Ishikawa (cell line): Measurements from ENCODE around the gene RMRP.

Experiments used
- CEBPB ChIP-seq: IDR thresholded peaks from 2 replicates; pipeline ENCODE4 v1.6.1; 2012
- CREB1 ChIP-seq: IDR thresholded peaks from 2 replicates; pipeline ENCODE4 v1.6.1; 2012; ENCODE audit warnings: low read depth
- EGR1 ChIP-seq: IDR thresholded peaks from 2 replicates; pipeline ENCODE4 v1.6.1; 2012
- EP300 ChIP-seq: IDR thresholded peaks from 2 replicates; pipeline ENCODE4 v1.6.1; 2012; ENCODE audit warnings: borderline replicate concordance
- FOXM1 ChIP-seq: IDR thresholded peaks from 2 replicates; pipeline ENCODE4 v1.6.1; 2012; ENCODE audit warnings: low read depth, borderline replicate concordance
- MAX ChIP-seq: IDR thresholded peaks from 2 replicates; pipeline ENCODE4 v1.6.1; 2012
- NFIC ChIP-seq: IDR thresholded peaks from 2 replicates; pipeline ENCODE4 v1.6.1; 2012
- RAD21 ChIP-seq: IDR thresholded peaks from 2 replicates; pipeline ENCODE4 v1.6.1; 2012; ENCODE audit warnings: low read depth
- REST ChIP-seq: IDR thresholded peaks from 2 replicates; pipeline ENCODE4 v1.6.1; 2012; ENCODE audit warnings: low read depth, mild to moderate bottlenecking
- TAF1 ChIP-seq: IDR thresholded peaks from 2 replicates; pipeline ENCODE4 v1.6.1; 2012; ENCODE audit warnings: low read depth, mild to moderate bottlenecking
- TCF12 ChIP-seq: IDR thresholded peaks from 2 replicates; pipeline ENCODE4 v1.6.1; 2012; ENCODE audit warnings: low read depth
- TEAD4 ChIP-seq: IDR thresholded peaks from 2 replicates; pipeline ENCODE4 v1.6.1; 2012
- YY1 ChIP-seq: IDR thresholded peaks from 2 replicates; pipeline ENCODE4 v1.6.1; 2012; ENCODE audit warnings: low read depth
- ZBTB7A ChIP-seq: IDR thresholded peaks from 2 replicates; pipeline ENCODE4 v1.6.1; 2012; ENCODE audit warnings: low read depth

- no peak for TF ChIP-seq EGR1
- no peak for TF ChIP-seq YY1
- no peak for TF ChIP-seq REST
- no peak for TF ChIP-seq FOXM1
- TF ChIP-seq TAF1: no peak
- no peak for TF ChIP-seq EP300
- no peak for TF ChIP-seq RAD21
- TF ChIP-seq CEBPB: no peak
- no peak for TF ChIP-seq CREB1
- TF ChIP-seq TEAD4: no peak
- TF ChIP-seq NFIC: no peak
- TF ChIP-seq ZBTB7A: no peak
- TF ChIP-seq MAX: no peak
- no peak for TF ChIP-seq TCF12
Measured at GRCh38 chr9:35608221-35608620, 49.6 kb downstream of the RMRP start.
